ENCODE results near the gene STAU1. TPM values are rescaled to one million over a fixed set of nuclear protein-coding genes. Genes with fewer than 3 reads are reported as not detected.

Gene STAU1
- total and polyA plus RNA-seq, 2 of the 13 experiments (the other 11 are each of a cell fraction or from before 2014, with no cell fraction given), result 119 to 133 TPM

DNA sequence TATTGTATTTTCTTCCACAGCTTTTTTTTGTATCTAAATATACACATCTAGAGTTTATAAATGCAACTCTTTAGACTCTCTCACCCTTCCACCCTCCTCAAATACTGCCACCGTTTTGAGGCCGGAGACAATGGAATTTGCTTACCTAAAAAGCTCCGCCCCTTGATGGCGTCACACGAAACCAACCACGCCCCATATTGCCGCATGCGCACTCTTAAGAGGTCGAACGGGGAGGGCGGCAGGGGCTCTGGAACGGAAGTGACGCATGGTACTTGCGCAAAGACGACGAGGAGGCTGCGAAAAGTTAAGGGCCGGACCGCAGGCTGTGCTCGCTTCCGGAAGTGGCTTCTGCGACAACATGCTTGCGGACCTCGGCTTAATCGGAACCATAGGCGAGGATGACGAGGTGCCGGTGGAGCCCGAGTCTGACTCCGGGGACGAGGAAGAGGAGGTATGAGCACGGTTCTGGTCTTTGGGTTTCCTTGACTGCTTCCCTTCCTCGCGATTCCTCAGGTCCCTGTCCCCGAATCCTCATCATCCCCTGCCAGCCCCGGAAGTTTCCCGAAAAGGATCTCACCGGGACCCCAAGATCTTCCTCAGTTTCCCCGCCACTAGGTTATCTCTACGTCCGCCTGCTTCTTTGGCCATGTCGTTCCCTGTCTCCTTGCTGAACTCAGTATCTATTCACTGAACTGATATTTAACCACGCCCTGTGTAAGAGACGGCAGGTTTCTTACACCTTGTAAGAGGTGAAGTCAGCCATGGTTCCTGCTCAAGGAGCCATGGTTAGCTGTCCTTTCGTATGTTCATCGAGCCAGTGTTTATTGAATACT lies 31.2 kb upstream of the STAU1 start, which contains the start of gene DDX27 (continued):
- TF ChIP-seq THAP7 (CRISPR knock-in tag; IDR thresholded peaks at IDR 0.05), result 0 out of 2 replicates have a peak, but pooled peaks have one; percentile 64
- TF ChIP-seq NKX3-1 (CRISPR knock-in tag; IDR thresholded peaks at IDR 0.05), result 0 out of 2 replicates have a peak, but pooled peaks have one; percentile 19
- TF ChIP-seq JARID2 (CRISPR knock-in tag; IDR thresholded peaks at IDR 0.05; ENCODE audit: insufficient replicate concordance), result no peak
- TF ChIP-seq MZF1 (CRISPR knock-in tag; IDR thresholded peaks at IDR 0.05; ENCODE audit: borderline replicate concordance), result no peak
- TF ChIP-seq ZFP82 (CRISPR knock-in tag; IDR thresholded peaks at IDR 0.05; ENCODE audit: borderline replicate concordance), result no peak
- TF ChIP-seq ZMAT5 (CRISPR knock-in tag; IDR thresholded peaks at IDR 0.05; ENCODE audit: borderline replicate concordance, low read depth), result no peak
- TF ChIP-seq ZNF788 (CRISPR knock-in tag; IDR thresholded peaks at IDR 0.05; ENCODE audit: borderline replicate concordance), result peak; percentile 96; the same call in 1 of the 2 replicates
- TF ChIP-seq ZNF280B (CRISPR knock-in tag; IDR thresholded peaks at IDR 0.05; ENCODE audit: borderline replicate concordance), result peak; percentile 97
- TF ChIP-seq, protein P1, sequence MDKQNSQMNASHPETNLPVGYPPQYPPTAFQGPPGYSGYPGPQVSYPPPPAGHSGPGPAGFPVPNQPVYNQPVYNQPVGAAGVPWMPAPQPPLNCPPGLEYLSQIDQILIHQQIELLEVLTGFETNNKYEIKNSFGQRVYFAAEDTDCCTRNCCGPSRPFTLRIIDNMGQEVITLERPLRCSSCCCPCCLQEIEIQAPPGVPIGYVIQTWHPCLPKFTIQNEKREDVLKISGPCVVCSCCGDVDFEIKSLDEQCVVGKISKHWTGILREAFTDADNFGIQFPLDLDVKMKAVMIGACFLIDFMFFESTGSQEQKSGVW (CRISPR knock-in tag; IDR thresholded peaks at IDR 0.05; ENCODE audit: borderline replicate concordance), result no peak
- TF ChIP-seq, protein P2, sequence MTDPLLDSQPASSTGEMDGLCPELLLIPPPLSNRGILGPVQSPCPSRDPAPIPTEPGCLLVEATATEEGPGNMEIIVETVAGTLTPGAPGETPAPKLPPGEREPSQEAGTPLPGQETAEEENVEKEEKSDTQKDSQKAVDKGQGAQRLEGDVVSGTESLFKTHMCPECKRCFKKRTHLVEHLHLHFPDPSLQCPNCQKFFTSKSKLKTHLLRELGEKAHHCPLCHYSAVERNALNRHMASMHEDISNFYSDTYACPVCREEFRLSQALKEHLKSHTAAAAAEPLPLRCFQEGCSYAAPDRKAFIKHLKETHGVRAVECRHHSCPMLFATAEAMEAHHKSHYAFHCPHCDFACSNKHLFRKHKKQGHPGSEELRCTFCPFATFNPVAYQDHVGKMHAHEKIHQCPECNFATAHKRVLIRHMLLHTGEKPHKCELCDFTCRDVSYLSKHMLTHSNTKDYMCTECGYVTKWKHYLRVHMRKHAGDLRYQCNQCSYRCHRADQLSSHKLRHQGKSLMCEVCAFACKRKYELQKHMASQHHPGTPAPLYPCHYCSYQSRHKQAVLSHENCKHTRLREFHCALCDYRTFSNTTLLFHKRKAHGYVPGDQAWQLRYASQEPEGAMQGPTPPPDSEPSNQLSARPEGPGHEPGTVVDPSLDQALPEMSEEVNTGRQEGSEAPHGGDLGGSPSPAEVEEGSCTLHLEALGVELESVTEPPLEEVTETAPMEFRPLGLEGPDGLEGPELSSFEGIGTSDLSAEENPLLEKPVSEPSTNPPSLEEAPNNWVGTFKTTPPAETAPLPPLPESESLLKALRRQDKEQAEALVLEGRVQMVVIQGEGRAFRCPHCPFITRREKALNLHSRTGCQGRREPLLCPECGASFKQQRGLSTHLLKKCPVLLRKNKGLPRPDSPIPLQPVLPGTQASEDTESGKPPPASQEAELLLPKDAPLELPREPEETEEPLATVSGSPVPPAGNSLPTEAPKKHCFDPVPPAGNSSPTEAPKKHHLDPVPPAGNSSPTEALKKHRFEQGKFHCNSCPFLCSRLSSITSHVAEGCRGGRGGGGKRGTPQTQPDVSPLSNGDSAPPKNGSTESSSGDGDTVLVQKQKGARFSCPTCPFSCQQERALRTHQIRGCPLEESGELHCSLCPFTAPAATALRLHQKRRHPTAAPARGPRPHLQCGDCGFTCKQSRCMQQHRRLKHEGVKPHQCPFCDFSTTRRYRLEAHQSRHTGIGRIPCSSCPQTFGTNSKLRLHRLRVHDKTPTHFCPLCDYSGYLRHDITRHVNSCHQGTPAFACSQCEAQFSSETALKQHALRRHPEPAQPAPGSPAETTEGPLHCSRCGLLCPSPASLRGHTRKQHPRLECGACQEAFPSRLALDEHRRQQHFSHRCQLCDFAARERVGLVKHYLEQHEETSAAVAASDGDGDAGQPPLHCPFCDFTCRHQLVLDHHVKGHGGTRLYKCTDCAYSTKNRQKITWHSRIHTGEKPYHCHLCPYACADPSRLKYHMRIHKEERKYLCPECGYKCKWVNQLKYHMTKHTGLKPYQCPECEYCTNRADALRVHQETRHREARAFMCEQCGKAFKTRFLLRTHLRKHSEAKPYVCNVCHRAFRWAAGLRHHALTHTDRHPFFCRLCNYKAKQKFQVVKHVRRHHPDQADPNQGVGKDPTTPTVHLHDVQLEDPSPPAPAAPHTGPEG (CRISPR knock-in tag; IDR thresholded peaks at IDR 0.05), result no peak
- TF ChIP-seq, protein P3, sequence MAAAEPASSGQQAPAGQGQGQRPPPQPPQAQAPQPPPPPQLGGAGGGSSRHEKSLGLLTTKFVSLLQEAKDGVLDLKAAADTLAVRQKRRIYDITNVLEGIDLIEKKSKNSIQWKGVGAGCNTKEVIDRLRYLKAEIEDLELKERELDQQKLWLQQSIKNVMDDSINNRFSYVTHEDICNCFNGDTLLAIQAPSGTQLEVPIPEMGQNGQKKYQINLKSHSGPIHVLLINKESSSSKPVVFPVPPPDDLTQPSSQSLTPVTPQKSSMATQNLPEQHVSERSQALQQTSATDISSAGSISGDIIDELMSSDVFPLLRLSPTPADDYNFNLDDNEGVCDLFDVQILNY (CRISPR knock-in tag; conservative IDR thresholded peaks at IDR 0.05), result 0 out of 2 replicates have a peak, but pooled peaks have one; percentile 19
- TF ChIP-seq SALL2 (CRISPR knock-in tag; IDR thresholded peaks at IDR 0.05), result peak; percentile 95
- TF ChIP-seq ATF7 (IDR thresholded peaks at IDR 0.05), result peak; percentile 73
- peak; percentile 44; the same call in 1 of the 2 replicates for TF ChIP-seq ATF7 (CRISPR knock-in tag; IDR thresholded peaks at IDR 0.05)
- TF ChIP-seq RAD51 (IDR thresholded peaks at IDR 0.05; ENCODE audit: borderline replicate concordance), result no peak
- TF ChIP-seq, protein P4, sequence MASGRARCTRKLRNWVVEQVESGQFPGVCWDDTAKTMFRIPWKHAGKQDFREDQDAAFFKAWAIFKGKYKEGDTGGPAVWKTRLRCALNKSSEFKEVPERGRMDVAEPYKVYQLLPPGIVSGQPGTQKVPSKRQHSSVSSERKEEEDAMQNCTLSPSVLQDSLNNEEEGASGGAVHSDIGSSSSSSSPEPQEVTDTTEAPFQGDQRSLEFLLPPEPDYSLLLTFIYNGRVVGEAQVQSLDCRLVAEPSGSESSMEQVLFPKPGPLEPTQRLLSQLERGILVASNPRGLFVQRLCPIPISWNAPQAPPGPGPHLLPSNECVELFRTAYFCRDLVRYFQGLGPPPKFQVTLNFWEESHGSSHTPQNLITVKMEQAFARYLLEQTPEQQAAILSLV (CRISPR knock-in tag; IDR thresholded peaks at IDR 0.05; ENCODE audit: borderline replicate concordance), result peak; percentile 95; the same call in 1 of the 2 replicates
